ENCODE data around the gene PROM1.

DNA sequence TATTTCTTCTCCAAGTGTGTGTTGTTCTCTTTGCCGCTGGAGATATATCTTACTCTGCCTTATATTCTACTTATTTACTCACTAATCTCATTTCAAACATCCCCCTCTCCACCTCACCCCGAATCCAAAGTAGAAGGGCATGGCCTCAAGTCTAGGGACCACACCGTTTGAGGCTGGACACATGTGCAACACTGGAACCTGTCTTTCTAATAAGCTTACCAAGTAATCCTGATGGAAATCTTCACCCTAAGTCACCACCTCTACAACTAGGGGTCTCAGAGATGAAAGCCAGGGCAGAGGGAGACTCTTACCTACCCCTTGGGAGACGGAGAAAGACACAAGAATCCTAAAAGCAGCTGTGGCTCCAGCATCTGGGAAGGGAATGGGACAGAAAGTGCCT, 6.0 kb downstream of the PROM1 start:
- TF ChIP-seq CTCF (tag by site-specific recombination; IDR thresholded peaks at IDR 0.05) = no peak
- TF ChIP-seq ZNF302 (tag by site-specific recombination; IDR thresholded peaks at IDR 0.05; ENCODE audit: low read depth) = no peak
- TF ChIP-seq KLF9 (tag by site-specific recombination; IDR thresholded peaks at IDR 0.05; ENCODE audit: low read depth) = no peak
- no peak for TF ChIP-seq ZNF433 (tag by site-specific recombination; IDR thresholded peaks at IDR 0.05; ENCODE audit: low read depth)
- TF ChIP-seq ZBTB7A (tag by site-specific recombination; IDR thresholded peaks at IDR 0.05; ENCODE audit: low read depth) = no peak
- no peak for TF ChIP-seq ZBTB8A (tag by site-specific recombination; IDR thresholded peaks at IDR 0.05)
- no peak for TF ChIP-seq ZNF558 (tag by site-specific recombination; IDR thresholded peaks at IDR 0.05)
- no peak for TF ChIP-seq MEIS1 (CRISPR knock-in tag; IDR thresholded peaks at IDR 0.05; ENCODE audit: borderline replicate concordance)
- TF ChIP-seq, protein P1, sequence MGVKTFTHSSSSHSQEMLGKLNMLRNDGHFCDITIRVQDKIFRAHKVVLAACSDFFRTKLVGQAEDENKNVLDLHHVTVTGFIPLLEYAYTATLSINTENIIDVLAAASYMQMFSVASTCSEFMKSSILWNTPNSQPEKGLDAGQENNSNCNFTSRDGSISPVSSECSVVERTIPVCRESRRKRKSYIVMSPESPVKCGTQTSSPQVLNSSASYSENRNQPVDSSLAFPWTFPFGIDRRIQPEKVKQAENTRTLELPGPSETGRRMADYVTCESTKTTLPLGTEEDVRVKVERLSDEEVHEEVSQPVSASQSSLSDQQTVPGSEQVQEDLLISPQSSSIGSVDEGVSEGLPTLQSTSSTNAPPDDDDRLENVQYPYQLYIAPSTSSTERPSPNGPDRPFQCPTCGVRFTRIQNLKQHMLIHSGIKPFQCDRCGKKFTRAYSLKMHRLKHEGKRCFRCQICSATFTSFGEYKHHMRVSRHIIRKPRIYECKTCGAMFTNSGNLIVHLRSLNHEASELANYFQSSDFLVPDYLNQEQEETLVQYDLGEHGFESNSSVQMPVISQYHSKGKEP (tag by site-specific recombination; IDR thresholded peaks at IDR 0.05) = no peak
- no peak for TF ChIP-seq YY2 (tag by site-specific recombination; IDR thresholded peaks at IDR 0.05)
